Activated CD8-positive, alpha-beta memory T cell treated with anti-CD3 and anti-CD28 coated beads, Interleukin-2, amount 50 U/mL, for 48 hours (primary cell): ENCODE results near the gene GCH1.
"Not testable (repeated sequence)": the region's sequence is repeated elsewhere in the genome, so short reads cannot be mapped to it uniquely, and the experiment has no call there.

Source experiments
- DNase-seq: peaks from one replicate; pipeline ENCODE4 v3.0.0-alpha.2; 2020

GCH1 gene

DNA sequence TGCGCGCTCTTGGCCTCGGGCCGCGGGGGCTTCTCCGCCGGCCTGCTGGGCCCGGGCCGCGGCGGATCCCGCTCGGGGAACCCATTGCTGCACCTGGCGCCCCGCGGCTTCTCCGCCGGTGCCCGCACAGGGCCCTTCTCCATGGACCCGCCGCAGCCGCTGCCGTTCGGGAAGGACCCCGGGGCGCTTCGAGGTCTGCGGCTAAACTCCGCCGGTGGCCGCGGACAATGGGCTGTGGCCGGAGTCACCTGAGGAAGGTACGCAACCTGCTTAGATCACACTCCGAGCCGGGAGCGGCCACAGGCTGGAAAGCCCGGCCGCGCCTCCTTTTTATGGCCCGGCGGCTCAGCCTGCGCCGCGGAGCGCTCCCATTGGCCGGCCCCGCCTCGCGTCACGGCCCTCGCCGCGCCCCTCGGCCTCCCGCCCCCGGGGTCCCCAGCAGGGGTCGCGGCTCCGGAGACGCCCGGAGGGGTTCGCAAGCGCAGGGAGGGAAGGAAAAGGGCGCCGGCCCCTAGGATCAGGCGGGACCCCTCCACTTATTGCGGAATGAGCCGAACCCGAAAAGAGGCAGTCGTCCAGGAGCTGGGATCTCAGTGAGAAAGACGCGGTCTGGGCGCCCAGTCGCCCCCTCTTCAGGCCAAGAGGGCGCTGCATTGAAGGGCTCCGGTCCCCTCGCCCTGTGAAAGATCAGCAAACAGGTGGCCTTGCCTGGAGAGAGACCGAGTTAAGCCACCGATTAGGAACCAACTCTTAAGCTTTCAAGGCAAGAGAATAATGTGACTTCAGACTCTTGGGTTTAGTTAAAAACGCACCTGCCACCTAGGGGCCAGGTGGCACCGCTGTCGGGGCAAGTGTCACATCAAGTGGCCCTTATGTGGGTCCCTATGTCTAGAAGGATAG is at the start of gene GCH1:
GCH1 (minus strand) TSS at position 306 of the 900 bp plus-strand sequence; CDS start at position 143, 163 bp downstream.
- DNase-seq, result peak; percentile 88

DNA sequence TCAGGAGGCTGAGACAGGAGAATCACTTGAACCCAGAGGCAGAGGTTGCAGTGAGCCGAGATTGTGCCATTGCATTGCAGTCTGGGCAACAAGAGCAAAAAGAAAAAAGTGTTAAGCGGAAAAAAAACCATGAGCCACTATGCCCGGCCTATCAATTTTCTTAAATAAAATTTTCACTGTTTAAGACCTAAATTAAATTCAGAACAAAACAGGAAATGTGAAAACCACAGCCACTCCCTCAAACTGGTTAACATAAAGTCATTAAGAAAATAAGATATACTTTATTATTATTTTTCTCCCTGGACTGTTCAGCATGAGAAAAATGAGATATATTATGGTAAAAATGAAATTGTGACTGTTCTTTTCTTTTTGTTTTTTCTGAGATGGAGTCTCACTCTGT is 44.6 kb upstream of the GCH1 start:
- DNase-seq, result no peak

DNA sequence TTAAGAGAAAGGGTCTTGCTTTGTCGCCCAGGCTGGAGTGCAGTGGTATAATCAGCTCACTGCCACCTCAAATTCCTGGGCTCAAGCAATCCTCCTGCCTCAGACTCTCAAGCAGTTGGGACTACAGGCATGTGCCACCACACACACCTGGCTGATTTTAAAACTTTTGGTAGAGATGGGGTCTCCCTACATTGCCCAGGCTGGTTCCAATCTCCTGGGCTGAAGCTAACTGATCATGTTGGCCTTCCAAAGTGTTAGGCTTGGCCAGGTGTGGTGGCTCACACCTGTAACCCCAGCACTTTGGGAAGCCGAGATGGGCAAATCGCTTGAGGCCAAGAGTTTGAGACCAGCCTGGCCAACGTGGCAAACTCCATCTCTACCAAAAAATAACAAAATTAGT is 43.9 kb upstream of the GCH1 start:
- DNase-seq, result no peak

- DNase-seq, result no peak
Observed at GRCh38 chr14:54944737-54945391, 42.2 kb upstream of the GCH1 start.

GRCh38 chr14:54942913-54943312 is 40.3 kb upstream of the GCH1 start:
- DNase-seq, result no peak

DNA sequence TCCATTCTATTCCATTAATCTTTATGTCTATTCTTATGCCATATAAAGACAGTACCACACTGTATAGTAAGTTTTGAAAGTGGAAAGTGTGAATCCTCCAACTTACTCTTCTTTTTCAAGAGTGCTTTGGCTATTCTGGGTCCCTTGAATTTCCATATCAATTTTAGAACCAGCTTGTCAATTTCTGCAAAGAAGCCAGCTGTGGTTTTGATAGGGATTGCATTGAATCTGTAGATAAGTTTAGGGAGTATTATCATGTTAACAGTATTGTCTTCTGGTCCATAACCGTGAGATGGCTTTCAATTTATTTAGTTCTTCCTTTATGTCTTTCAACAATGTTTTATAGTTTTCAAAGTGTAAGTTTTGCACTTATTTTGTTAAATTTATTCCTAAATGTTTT is 34.2 kb upstream of the GCH1 start:
- DNase-seq, result no peak

DNA sequence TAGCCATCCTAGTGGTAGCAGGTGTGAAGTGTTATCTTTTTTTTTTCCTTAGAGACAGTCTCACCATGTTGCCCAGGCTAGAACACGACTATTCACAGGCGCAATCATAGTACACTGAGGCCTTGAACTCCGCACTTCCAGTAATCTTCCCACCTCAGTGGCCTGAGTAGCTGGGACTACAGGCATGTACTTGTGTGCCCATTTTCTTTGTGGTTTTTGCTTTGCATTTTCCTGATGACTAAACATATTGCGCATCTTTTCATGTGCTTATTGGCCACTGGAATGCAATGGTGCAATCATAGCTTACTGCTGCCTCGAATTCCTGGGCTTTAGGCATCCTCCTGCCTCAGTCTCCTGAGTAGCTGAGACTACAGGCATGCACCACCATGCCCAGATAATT is 33.3 kb upstream of the GCH1 start:
- DNase-seq, result no peak

DNA sequence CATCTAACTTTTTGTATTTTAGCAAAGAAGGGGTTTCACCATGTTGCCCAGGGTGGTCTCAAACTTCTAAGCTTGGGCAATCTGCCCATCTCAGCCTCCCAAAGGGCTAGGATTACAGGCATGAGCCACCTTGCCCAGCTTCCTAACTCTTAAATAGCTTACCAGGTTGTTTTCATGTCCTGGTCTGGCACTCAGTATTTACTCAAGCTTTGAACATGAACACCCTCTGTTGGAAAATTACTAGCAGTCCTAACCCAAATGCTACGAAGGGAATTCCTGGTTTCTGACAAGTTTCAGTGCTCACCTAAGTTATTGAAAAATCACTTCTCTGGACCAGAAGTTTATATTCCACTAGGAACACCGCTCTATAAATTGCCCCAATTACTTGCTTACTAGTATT is 32.5 kb upstream of the GCH1 start:
- DNase-seq, result no peak

- DNase-seq, result no peak
Observed at GRCh38 chr14:54933006-54933405, 30.4 kb upstream of the GCH1 start.

GRCh38 chr14:54931598-54932340 is 29.1 kb upstream of the GCH1 start:
- no peak for DNase-seq

DNA sequence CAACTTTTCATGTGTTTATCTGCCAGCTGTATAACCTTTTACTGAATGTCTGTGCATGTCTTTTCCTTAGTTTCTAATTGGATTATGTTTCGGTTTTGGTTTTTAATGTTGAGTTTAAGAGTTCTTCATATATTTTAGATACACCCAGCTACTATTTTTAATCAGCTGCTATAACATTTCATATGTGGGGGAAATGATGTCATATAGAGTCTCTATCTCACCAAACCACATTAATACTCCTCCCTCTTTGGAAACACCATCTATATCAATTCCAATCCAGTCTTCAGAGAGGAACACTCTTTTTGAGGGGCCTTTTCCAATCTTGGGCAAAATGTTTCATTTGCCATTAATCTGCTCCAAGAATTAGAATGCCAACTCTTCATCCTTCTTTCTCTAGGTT is 28.5 kb upstream of the GCH1 start:
- no peak for DNase-seq

DNA sequence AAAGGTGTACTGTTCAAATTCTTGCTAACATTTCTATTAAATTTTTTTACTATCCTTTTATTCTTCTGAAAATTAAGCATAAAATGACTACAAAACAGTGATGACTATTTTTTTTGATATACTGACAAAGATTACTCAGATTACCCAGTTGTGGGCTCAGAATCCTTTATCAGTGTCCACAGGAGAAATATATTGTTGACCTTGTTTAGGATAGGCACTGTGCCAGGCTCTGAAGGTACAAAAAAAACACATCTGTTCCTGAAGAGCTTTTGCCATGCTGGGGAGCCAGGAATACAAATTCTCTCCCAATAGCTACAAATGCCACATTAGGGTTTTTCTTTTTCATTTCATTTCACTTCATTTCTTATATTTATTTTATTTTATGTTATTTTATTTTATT is 26.9 kb upstream of the GCH1 start:
- no peak for DNase-seq

GRCh38 chr14:54928216-54928615 is 25.6 kb upstream of the GCH1 start:
- DNase-seq, result no peak

DNA sequence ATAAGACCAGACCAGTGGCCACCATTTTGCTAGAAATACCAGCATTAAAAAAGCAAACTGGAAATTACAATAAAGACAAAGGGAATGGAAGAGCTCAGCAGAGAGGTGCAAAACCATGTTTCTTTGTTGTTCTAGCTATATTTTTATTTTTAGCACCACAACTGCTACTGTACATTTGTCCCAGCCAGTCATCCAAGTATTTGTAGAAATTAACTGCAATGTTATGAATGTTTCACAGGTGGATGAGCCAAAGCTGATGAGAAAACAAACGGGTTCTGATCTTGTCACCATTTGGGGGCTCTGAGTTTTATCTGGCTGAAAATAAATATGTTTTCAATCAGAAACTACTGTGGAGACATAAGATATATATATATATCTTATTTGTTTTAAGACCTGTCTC is 24.9 kb upstream of the GCH1 start:
- DNase-seq, result no peak

- DNase-seq, result not testable (repeated sequence)
Observed at GRCh38 chr14:54926570-54926969, 23.9 kb upstream of the GCH1 start.

DNA sequence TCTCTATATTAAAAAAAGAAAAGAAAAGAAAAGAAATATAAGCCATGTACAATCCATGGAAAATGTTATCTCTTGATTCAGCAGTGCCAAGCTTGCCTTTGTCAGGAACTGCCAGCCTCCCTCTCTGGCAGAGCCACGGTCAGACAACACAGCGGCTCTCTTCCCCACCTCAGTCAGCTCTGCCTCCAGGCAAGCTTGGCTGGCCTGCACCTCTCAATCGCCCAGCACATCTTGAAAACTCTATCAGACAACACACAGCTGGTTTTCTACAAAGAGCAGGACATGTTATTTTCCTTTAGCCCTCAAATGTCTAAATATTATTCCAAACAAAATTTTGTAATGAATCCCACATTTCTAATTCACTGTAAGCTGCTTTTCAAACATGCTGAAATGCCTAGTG is 20.0 kb upstream of the GCH1 start:
- DNase-seq, result no peak

- no peak for DNase-seq
Observed at GRCh38 chr14:54920052-54920451, 17.4 kb upstream of the GCH1 start.

DNA sequence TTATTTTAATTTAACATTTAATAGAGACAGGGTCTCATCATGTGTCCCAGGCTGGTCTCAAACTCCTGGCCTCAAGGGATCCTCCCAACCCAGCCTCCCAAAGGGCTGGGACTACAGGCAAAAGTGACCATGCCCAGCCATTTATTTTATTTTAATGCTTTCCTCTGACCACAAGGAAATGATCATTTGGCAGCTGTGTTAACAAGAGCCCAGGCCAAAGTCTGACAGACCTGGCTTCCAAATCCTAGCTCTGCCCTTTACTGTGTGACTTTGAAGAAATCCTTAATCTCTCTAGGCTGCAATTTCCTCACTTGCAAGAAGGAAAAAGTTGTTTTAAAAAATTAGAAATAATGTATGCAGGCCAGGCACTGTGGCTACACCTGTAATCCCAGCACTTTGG is 16.7 kb upstream of the GCH1 start:
- DNase-seq, result no peak

DNA sequence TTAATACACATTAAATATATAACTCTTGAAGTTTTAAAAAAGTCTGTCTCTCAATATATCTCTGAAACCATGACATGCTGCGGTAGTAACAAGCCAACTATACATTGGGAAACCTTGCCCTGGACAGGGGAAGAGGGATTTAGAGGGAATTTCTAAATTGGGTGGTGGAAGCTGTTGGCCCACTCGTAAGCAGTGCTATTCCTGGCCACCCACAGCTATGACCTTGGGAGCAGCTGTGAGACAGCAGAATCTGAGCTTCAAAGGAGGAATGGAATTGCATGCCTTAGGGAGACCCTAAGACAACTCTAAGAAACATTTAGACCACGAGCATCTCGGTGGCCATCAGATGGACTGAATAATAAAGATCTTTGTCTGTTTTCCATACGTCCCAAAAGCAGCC is 15.8 kb upstream of the GCH1 start:
- no peak for DNase-seq

DNA sequence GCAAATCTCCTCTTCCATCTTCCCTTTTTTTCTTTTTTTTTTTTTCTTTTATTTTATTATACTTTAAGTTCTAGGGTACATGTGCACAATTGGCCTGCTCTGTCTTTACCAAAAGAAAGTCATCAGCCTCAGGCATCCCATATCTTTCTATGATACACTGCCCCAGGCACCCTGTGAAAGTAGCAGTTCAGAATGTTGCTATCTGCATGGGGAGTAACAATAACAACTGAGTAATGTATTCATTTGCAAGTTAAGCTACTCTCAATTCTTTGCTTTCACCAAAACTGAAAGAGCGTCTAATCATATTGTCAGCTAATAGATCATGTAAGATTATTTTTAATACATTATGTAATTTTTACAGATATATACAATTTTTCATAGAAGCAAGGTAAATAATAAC is 13.5 kb upstream of the GCH1 start:
- DNase-seq, result no peak

GRCh38 chr14:54909817-54910558 is 7.4 kb upstream of the GCH1 start:
- no peak for DNase-seq

- not testable (repeated sequence) for DNase-seq
Observed at GRCh38 chr14:54908973-54909372, 6.3 kb upstream of the GCH1 start.

GRCh38 chr14:54908190-54908589 is 5.6 kb upstream of the GCH1 start:
- DNase-seq, result no peak
